SK-N-SH treated with all-trans-retinoic acid at 6 μM for 48 hours (cell line): ENCODE results near the gene FAM13B.

Experiments
- ARNTL ChIP-seq: fragments of 450-650 bp; formaldehyde crosslinking; IDR thresholded peaks from 2 replicates; pipeline ENCODE4 v1.5.0; 2020; ENCODE audit warnings: low read depth, mild to moderate bottlenecking, moderate library complexity, borderline replicate concordance
- ESRRG ChIP-seq: fragments of 250-450 bp; sonication (Bioruptor Pico); IDR thresholded peaks from 2 replicates; pipeline ENCODE4 v1.6.1; 2021; ENCODE audit warnings: mild to moderate bottlenecking
- OSR1 ChIP-seq: fragments of 250-450 bp; sonication (Bioruptor Pico); IDR thresholded peaks from 2 replicates; pipeline ENCODE4 v1.8.0; 2022; ENCODE audit warnings: moderate library complexity, mild to moderate bottlenecking, inconsistent platforms
- RARB ChIP-seq: fragments of 250-450 bp; sonication (Bioruptor Pico); IDR thresholded peaks from 2 replicates; pipeline ENCODE4 v1.8.0; 2021; ENCODE audit warnings: mild to moderate bottlenecking, moderate library complexity
- SNAI2 ChIP-seq: fragments of 250-450 bp; sonication (Bioruptor Pico); IDR thresholded peaks from 2 replicates; pipeline ENCODE4 v1.5.0; 2020; ENCODE audit warnings: mild to moderate bottlenecking, moderate library complexity
- ZFP3 ChIP-seq: fragments of 250-450 bp; sonication (Bioruptor Pico); IDR thresholded peaks from 2 replicates; pipeline ENCODE4 v1.5.0; 2020; ENCODE audit warnings: mild to moderate bottlenecking, moderate library complexity
- ZNF565 ChIP-seq: fragments of 450-650 bp; formaldehyde crosslinking; conservative IDR thresholded peaks from 2 replicates; pipeline ENCODE4 v1.5.0; 2020; ENCODE audit warnings: low read depth, mild to moderate bottlenecking, moderate library complexity
- ZNF8 ChIP-seq: fragments of 450-650 bp; formaldehyde crosslinking; IDR thresholded peaks from 2 replicates; pipeline ENCODE4 v1.5.0; 2020; ENCODE audit warnings: mild to moderate bottlenecking, moderate library complexity
- TF ChIP-seq, protein P1 (sequence below): fragments of 250-450 bp; sonication (Bioruptor Pico); IDR thresholded peaks from 2 replicates; pipeline ENCODE4 v1.5.1; 2021; ENCODE audit warnings: mild to moderate bottlenecking, moderate library complexity
- TF ChIP-seq, protein P2 (sequence below): fragments of 250-450 bp; sonication (Bioruptor Pico); IDR thresholded peaks from 2 replicates; pipeline ENCODE4 v1.8.0; 2020; ENCODE audit warnings: mild to moderate bottlenecking, moderate library complexity, borderline replicate concordance
- TF ChIP-seq, protein P3 (sequence below): fragments of 250-450 bp; sonication (Bioruptor Pico); IDR thresholded peaks from 2 replicates; pipeline ENCODE4 v1.5.1; 2020; ENCODE audit warnings: low read depth, mild to moderate bottlenecking, moderate library complexity

DNA sequence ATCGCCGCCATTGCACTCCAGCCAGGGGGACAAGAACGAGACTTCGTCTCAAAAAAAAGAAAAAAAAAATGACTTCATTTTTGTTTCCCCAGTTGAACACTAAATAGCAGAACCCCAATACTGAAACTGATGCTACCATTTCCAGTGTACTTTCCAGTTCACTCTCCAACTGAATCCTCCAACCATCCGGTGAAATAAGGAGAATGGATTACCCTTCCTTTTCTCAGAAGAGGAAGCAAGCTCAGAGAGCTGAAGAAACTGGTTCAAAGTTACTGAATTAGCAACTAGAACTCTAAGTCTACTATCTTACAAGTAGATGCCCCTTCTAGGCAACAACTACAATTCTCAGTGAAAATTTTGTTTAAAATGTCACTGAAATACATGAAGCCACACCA lies 3.9 kb downstream of the FAM13B start:
- TF ChIP-seq ZFP3 (no peak), ARNTL (no peak), OSR1 (CRISPR knock-in tag) (no peak), ZNF565 (CRISPR knock-in tag) (no peak), SNAI2 (CRISPR knock-in tag) (no peak), ESRRG (CRISPR knock-in tag) (no peak), ZNF8 (no peak), RARB (CRISPR knock-in tag) (no peak)
- TF ChIP-seq, protein P1, sequence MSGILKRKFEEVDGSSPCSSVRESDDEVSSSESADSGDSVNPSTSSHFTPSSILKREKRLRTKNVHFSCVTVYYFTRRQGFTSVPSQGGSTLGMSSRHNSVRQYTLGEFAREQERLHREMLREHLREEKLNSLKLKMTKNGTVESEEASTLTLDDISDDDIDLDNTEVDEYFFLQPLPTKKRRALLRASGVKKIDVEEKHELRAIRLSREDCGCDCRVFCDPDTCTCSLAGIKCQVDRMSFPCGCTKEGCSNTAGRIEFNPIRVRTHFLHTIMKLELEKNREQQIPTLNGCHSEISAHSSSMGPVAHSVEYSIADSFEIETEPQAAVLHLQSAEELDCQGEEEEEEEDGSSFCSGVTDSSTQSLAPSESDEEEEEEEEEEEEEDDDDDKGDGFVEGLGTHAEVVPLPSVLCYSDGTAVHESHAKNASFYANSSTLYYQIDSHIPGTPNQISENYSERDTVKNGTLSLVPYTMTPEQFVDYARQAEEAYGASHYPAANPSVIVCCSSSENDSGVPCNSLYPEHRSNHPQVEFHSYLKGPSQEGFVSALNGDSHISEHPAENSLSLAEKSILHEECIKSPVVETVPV (CRISPR knock-in tag) = no peak
- TF ChIP-seq, protein P2, sequence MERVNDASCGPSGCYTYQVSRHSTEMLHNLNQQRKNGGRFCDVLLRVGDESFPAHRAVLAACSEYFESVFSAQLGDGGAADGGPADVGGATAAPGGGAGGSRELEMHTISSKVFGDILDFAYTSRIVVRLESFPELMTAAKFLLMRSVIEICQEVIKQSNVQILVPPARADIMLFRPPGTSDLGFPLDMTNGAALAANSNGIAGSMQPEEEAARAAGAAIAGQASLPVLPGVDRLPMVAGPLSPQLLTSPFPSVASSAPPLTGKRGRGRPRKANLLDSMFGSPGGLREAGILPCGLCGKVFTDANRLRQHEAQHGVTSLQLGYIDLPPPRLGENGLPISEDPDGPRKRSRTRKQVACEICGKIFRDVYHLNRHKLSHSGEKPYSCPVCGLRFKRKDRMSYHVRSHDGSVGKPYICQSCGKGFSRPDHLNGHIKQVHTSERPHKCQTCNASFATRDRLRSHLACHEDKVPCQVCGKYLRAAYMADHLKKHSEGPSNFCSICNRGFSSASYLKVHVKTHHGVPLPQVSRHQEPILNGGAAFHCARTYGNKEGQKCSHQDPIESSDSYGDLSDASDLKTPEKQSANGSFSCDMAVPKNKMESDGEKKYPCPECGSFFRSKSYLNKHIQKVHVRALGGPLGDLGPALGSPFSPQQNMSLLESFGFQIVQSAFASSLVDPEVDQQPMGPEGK (CRISPR knock-in tag) = no peak
- TF ChIP-seq, protein P3, sequence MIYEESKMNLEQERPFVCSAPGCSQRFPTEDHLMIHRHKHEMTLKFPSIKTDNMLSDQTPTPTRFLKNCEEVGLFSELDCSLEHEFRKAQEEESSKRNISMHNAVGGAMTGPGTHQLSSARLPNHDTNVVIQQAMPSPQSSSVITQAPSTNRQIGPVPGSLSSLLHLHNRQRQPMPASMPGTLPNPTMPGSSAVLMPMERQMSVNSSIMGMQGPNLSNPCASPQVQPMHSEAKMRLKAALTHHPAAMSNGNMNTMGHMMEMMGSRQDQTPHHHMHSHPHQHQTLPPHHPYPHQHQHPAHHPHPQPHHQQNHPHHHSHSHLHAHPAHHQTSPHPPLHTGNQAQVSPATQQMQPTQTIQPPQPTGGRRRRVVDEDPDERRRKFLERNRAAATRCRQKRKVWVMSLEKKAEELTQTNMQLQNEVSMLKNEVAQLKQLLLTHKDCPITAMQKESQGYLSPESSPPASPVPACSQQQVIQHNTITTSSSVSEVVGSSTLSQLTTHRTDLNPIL = no peak
